Suprapubic skin (tissue), 4 donors: Measurements from ENCODE around the gene FARS2. TPM values are rescaled to one million over a fixed set of nuclear protein-coding genes. Genes with fewer than 3 reads are reported as not detected.

Source experiments
- DNase-seq, 2 donors: peaks; one replicate each; pipeline ENCODE4 v3.0.0-alpha.2; 2019; ENCODE audit warnings: low spot score in 2 of 2
- H3K27ac ChIP-seq: fragments of 200-600 bp; sonication (generic); one replicate; pipeline ENCODE4 v1.5.1; 2019
- H3K27me3 ChIP-seq: fragments of 200-600 bp; sonication (generic); one replicate; pipeline ENCODE4 v1.5.1; 2019
- H3K36me3 ChIP-seq: fragments of 200-600 bp; sonication (generic); one replicate; pipeline ENCODE4 v1.5.1; 2019
- H3K4me1 ChIP-seq: fragments of 200-600 bp; sonication (generic); one replicate; pipeline ENCODE4 v1.5.1; 2019
- H3K4me3 ChIP-seq: fragments of 200-600 bp; sonication (generic); one replicate; pipeline ENCODE4 v1.5.1; 2019; ENCODE audit warnings: mild to moderate bottlenecking
- H3K9me3 ChIP-seq: fragments of 200-600 bp; sonication (generic); one replicate; pipeline ENCODE4 v1.5.1; 2019
- CTCF ChIP-seq, 2 donors: fragments of 200-600 bp in 1 of 2; fragments of 450-650 bp in 1 of 2; sonication (generic) in 1 of 2; IDR thresholded peaks; one replicate each; pipeline ENCODE4 v1.5.1; 2016 to 2019; ENCODE audit warnings: antibody characterized with exemption in 2 of 2, mild to moderate bottlenecking in 1 of 2, moderate library complexity in 1 of 2
- EP300 ChIP-seq: sonication (generic); formaldehyde crosslinking; IDR thresholded peaks from one replicate; pipeline ENCODE4 v1.6.1; 2017; ENCODE audit warnings: antibody characterized with exemption
- POLR2A ChIP-seq, 2 donors: fragments of 450-650 bp; IDR thresholded peaks; one replicate each; pipeline ENCODE4 v1.6.1; 2017; ENCODE audit warnings: antibody characterized with exemption in 2 of 2, mild to moderate bottlenecking in 2 of 2, moderate library complexity in 2 of 2
- POLR2AphosphoS5 ChIP-seq, 3 donors: sonication (generic); formaldehyde crosslinking; IDR thresholded peaks; one replicate each; pipeline ENCODE4 v1.6.1; 2017; ENCODE audit warnings: antibody characterized with exemption in 3 of 3
- WGBS: methylation state at CpG from one replicate; pipeline ENCODE4 v1.1.5; 2018; 5-methylcytosine and 5-hydroxymethylcytosine counted together
- total RNA-seq, 4 donors: library from RNA; depleted of rRNA; stranded (reverse); fragments of >200 nt; gene quantifications; one replicate each; pipeline ENCODE4 v1.1.0, GENCODE V29; 2016

The FARS2 gene
- total RNA-seq, 4 donors from 2014 or later, result 15.0 to 22.4 (median 20.1) TPM

- no peaks in the 10 kb centered on the region for H3K36me3 ChIP-seq
- H3K4me3 ChIP-seq, result no peak overlapping the region
- H3K27me3 ChIP-seq, result no peaks in the 10 kb centered on the region
- TF ChIP-seq POLR2A (IDR thresholded peaks at IDR 0.05) (no peak), EP300 (no peak), POLR2AphosphoS5 (IDR thresholded peaks at IDR 0.05) (no peak), CTCF (IDR thresholded peaks at IDR 0.05) (no peak)
- H3K27ac ChIP-seq, result no peak overlapping the region
- no peaks in the 10 kb centered on the region for H3K4me1 ChIP-seq
- H3K9me3 ChIP-seq, result no peaks in the 10 kb centered on the region
- DNase-seq, result no peak
- 82% methylated on average over 3 of the region's 3 CpGs for WGBS
Measured at GRCh38 chr6:5565971-5566370, 304.7 kb downstream of the FARS2 start.

GRCh38 chr6:5566718-5567117 is 305.4 kb downstream of the FARS2 start:
- TF ChIP-seq POLR2A (IDR thresholded peaks at IDR 0.05) (no peak), CTCF (IDR thresholded peaks at IDR 0.05) (no peak), POLR2AphosphoS5 (IDR thresholded peaks at IDR 0.05) (no peak), EP300 (no peak)
- no peak for DNase-seq
- no peaks in the 10 kb centered on the region for H3K9me3 ChIP-seq
- H3K27ac ChIP-seq, result no peak overlapping the region
- H3K36me3 ChIP-seq, result no peaks in the 10 kb centered on the region
- no peaks in the 10 kb centered on the region for H3K4me1 ChIP-seq
- no peak overlapping the region for H3K4me3 ChIP-seq
- H3K27me3 ChIP-seq, result no peaks in the 10 kb centered on the region
- 97% methylated on average over 4 of the region's 4 CpGs for WGBS

- no peaks in the 10 kb centered on the region for H3K27me3 ChIP-seq
- no peak for DNase-seq
- H3K4me3 ChIP-seq, result no peak overlapping the region
- no peaks in the 10 kb centered on the region for H3K9me3 ChIP-seq
- no peak for TF ChIP-seq CTCF (IDR thresholded peaks at IDR 0.05)
- no peak for TF ChIP-seq POLR2A (IDR thresholded peaks at IDR 0.05)
- no peak for TF ChIP-seq POLR2AphosphoS5 (IDR thresholded peaks at IDR 0.05)
- no peak for TF ChIP-seq EP300
- no peaks in the 10 kb centered on the region for H3K4me1 ChIP-seq
- WGBS, result 90% methylated on average over 3 of the region's 3 CpGs
- no peak overlapping the region for H3K27ac ChIP-seq
- H3K36me3 ChIP-seq, result no peaks in the 10 kb centered on the region
Measured at GRCh38 chr6:5567352-5567751, 306.0 kb downstream of the FARS2 start.

GRCh38 chr6:5567890-5568289 is 306.6 kb downstream of the FARS2 start:
- no peaks in the 10 kb centered on the region for H3K4me1 ChIP-seq
- no peaks in the 10 kb centered on the region for H3K27me3 ChIP-seq
- H3K27ac ChIP-seq, result no peak overlapping the region
- H3K9me3 ChIP-seq, result no peaks in the 10 kb centered on the region
- H3K4me3 ChIP-seq, result no peak overlapping the region
- no peak for DNase-seq
- TF ChIP-seq POLR2AphosphoS5 (IDR thresholded peaks at IDR 0.05), result no peak
- no peak for TF ChIP-seq CTCF (IDR thresholded peaks at IDR 0.05)
- TF ChIP-seq EP300, result no peak
- no peak for TF ChIP-seq POLR2A (IDR thresholded peaks at IDR 0.05)
- no peaks in the 10 kb centered on the region for H3K36me3 ChIP-seq
- WGBS, result 97% methylated on average over 2 of the region's 2 CpGs

- H3K27me3 ChIP-seq, result no peaks in the 10 kb centered on the region
- no peak overlapping the region for H3K4me3 ChIP-seq
- H3K4me1 ChIP-seq, result no peaks in the 10 kb centered on the region
- no peaks in the 10 kb centered on the region for H3K36me3 ChIP-seq
- no peaks in the 10 kb centered on the region for H3K9me3 ChIP-seq
- H3K27ac ChIP-seq, result no peak overlapping the region
- WGBS, result 97% methylated on average over 2 of the region's 2 CpGs
- DNase-seq, result no peak
- TF ChIP-seq POLR2AphosphoS5 (IDR thresholded peaks at IDR 0.05) (no peak), CTCF (IDR thresholded peaks at IDR 0.05) (no peak), EP300 (no peak), POLR2A (IDR thresholded peaks at IDR 0.05) (no peak)
Measured at GRCh38 chr6:5569491-5569890, 308.2 kb downstream of the FARS2 start.
